Testis (tissue), 3 donors: ENCODE data around the gene MTX2. TPM values are rescaled to one million over a fixed set of nuclear protein-coding genes. Genes with fewer than 3 reads are reported as not detected.
A peak's percentile ranks its signal among the peaks of the same experiment; 100 is the strongest.

Experiments used
- DNase-seq: peaks from one replicate; pipeline ENCODE4 v3.0.0-alpha.2; 2019
- H3K27ac ChIP-seq, 2 donors: fragments of 200-600 bp; sonication (generic); one replicate each; pipeline ENCODE4 v1.5.1; 2019
- H3K27me3 ChIP-seq: fragments of 200-600 bp; sonication (generic); one replicate; pipeline ENCODE4 v1.5.1; 2019
- H3K36me3 ChIP-seq: fragments of 200-600 bp; sonication (generic); one replicate; pipeline ENCODE4 v1.5.1; 2017; ENCODE audit warnings: low read depth; ENCODE audit errors: missing control alignments
- H3K4me1 ChIP-seq: fragments of 200-600 bp; sonication (generic); one replicate; pipeline ENCODE4 v1.5.1; 2019
- H3K4me3 ChIP-seq, 2 donors: fragments of 200-600 bp; sonication (generic); one replicate each; pipeline ENCODE4 v1.5.1; 2017 to 2019
- H3K9me3 ChIP-seq: fragments of 200-600 bp; sonication (generic); one replicate; pipeline ENCODE4 v1.5.1; 2017
- CTCF ChIP-seq, 3 experiments: fragments of 450-650 bp in 2 of 3; fragments of 200-600 bp in 1 of 3; sonication (generic) in 1 of 3; IDR thresholded peaks; one replicate each; pipeline ENCODE4 v1.5.1; 2016 to 2019; ENCODE audit warnings: antibody characterized with exemption in 3 of 3, mild to moderate bottlenecking in 2 of 3, moderate library complexity in 1 of 3
- POLR2A ChIP-seq: fragments of 450-650 bp; IDR thresholded peaks from one replicate; pipeline ENCODE4 v1.6.1; 2017; ENCODE audit warnings: antibody characterized with exemption, mild to moderate bottlenecking, moderate library complexity
- WGBS, 2 donors: methylation state at CpG; one replicate each; pipeline ENCODE4 v1.1.5; 2018; 5-methylcytosine and 5-hydroxymethylcytosine counted together
- intact Hi-C: fragments of 100-400 bp; cut with DNase I; formaldehyde crosslinking; loops from one replicate; pipeline ENCODE4 v1.15.1; 2023; ENCODE audit warnings: low total_unique reads
- polyA plus RNA-seq: library from polyadenylated mRNA; stranded (reverse); fragments of 350-450 nt; fragmentation: Illumina TruSeq; extraction: RNeasy Lipid Tissue Mini Kit (QIAGEN cat#74804); gene quantifications from one replicate; pipeline ENCODE4 v1.2.3, GENCODE V29; 2014; ENCODE audit warnings: low read depth, low replicate concordance; ENCODE audit not compliant: insufficient read depth
- total RNA-seq, 2 donors: library from RNA; depleted of rRNA; stranded (reverse); fragments of >200 nt; gene quantifications; one replicate each; pipeline ENCODE4 v1.2.3, GENCODE V29; 2016

MTX2 gene
- total and polyA plus RNA-seq, 3 donors from 2014 or later = 58.0 to 155 (median 61.1) TPM

DNA sequence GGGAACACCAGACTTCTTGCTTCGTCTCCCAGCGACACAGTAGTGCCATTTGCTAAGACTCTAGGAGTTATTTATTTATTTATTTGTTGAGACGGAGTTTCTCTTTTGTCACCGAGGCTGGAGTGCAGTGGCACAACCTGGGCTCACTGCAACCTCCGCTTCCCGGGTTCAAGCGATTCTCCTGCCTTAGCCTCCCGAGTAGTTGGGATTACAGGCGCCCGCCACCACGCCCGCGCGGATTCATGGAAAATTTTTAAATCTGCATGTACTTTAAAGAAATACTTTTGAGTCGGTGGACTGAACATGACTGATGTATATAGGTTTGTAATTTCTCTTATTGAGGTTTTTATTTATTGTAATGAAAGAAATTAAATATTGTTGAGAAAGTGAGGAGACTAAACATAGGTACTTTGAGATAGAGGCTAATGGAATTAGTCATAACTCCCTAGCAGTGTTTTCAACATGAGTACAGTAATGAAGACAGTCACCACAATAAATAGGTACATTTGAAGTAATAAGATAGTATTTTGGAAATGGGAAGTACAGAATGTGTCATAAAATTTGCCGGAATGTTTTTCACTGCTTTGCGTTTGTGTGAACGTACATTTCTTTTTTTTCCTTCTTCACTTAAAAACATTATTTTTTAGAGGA is 983 bp downstream of the MTX2 start:
- no peak for DNase-seq
- peak overlapping the region in 1 of 2 donors; percentile 93 for H3K27ac ChIP-seq
- H3K27me3 ChIP-seq = no peaks in the 10 kb centered on the region
- WGBS, 2 donors = 34 to 42% methylated on average over 18 of the region's 18 CpGs
- intact Hi-C loops = no loop called here
- TF ChIP-seq POLR2A (no peak), CTCF (IDR thresholded peaks at IDR 0.05) (no peak)
- H3K4me3 ChIP-seq = peak overlapping the region; percentile 81 to 97
- H3K4me1 ChIP-seq = peaks cover 11% of the 10 kb centered on the region
- no peaks in the 10 kb centered on the region for H3K9me3 ChIP-seq
- H3K36me3 ChIP-seq = no peaks in the 10 kb centered on the region

GRCh38 chr2:176272870-176273459 is 3.7 kb downstream of the MTX2 start:
- TF ChIP-seq POLR2A = no peak
- no peaks in the 10 kb centered on the region for H3K36me3 ChIP-seq
- WGBS, 2 donors = 84 to 85% methylated on average over 4 of the region's 4 CpGs
- H3K27ac ChIP-seq = no peak overlapping the region
- H3K9me3 ChIP-seq = no peaks in the 10 kb centered on the region
- H3K27me3 ChIP-seq = no peaks in the 10 kb centered on the region
- H3K4me3 ChIP-seq = no peak overlapping the region
- no peak for DNase-seq
- intact Hi-C loops = no loop called here
- H3K4me1 ChIP-seq = peaks cover 11% of the 10 kb centered on the region

DNA sequence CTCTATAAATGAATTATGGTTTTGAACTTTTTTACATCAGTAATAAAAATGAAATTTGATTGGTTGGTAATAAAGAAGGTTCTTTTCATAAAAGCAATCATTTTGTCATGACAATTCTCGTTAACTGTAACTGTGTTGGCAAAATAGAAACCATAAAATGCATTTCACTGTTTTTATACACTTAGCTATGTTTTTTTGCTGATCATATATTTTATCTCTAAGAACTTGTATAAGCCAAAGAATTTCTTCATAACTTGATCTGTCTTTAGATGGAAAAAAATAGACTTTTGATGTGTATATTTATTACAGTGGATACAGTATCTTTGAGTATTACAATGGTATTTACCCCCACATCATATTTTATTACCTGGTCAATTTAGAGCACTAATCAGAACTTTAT is 9.7 kb downstream of the MTX2 start:
- DNase-seq = no peak
- H3K4me1 ChIP-seq = no peaks in the 10 kb centered on the region
- TF ChIP-seq CTCF (IDR thresholded peaks at IDR 0.05) = no peak
- no peak for TF ChIP-seq POLR2A
- H3K27ac ChIP-seq = no peak overlapping the region
- no peaks in the 10 kb centered on the region for H3K36me3 ChIP-seq
- 100% methylated on average over 1 of the region's 1 CpG for WGBS, 2 donors
- intact Hi-C loops = no loop called here
- H3K27me3 ChIP-seq = no peaks in the 10 kb centered on the region
- H3K4me3 ChIP-seq = no peak overlapping the region
- no peaks in the 10 kb centered on the region for H3K9me3 ChIP-seq

DNA sequence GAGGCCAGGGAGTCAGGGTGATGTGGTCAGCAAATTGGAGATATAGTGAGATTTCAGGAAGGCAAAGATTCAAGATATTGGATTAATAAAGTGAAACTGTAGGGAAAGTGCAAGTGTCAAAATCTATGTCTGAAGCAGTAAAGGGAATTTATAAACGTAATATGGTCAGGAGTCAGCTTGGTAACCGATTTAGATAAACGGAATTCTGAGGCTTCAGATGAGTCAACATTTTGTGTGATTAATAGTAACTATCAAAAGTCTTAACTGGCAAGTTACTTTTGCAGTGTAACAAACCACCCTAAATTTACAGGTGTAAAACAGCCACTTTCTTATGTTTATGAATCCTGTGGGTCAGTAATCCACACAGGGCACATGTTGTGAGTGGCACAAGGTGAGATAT is 10.9 kb downstream of the MTX2 start:
- intact Hi-C loops = no loop called here
- H3K4me3 ChIP-seq = no peak overlapping the region
- 89 to 90% methylated on average over 3 of the region's 3 CpGs for WGBS, 2 donors

More for the DNA sequence above, 10.9 kb downstream of the MTX2 start:
- TF ChIP-seq POLR2A (no peak), CTCF (IDR thresholded peaks at IDR 0.05) (no peak)
- H3K27me3 ChIP-seq = no peaks in the 10 kb centered on the region
- no peaks in the 10 kb centered on the region for H3K9me3 ChIP-seq
- H3K4me1 ChIP-seq = no peaks in the 10 kb centered on the region
- no peak overlapping the region for H3K27ac ChIP-seq
- DNase-seq = no peak
- H3K36me3 ChIP-seq = no peaks in the 10 kb centered on the region
